Measurements from ENCODE around the gene BTBD17.

The BTBD17 gene

DNA sequence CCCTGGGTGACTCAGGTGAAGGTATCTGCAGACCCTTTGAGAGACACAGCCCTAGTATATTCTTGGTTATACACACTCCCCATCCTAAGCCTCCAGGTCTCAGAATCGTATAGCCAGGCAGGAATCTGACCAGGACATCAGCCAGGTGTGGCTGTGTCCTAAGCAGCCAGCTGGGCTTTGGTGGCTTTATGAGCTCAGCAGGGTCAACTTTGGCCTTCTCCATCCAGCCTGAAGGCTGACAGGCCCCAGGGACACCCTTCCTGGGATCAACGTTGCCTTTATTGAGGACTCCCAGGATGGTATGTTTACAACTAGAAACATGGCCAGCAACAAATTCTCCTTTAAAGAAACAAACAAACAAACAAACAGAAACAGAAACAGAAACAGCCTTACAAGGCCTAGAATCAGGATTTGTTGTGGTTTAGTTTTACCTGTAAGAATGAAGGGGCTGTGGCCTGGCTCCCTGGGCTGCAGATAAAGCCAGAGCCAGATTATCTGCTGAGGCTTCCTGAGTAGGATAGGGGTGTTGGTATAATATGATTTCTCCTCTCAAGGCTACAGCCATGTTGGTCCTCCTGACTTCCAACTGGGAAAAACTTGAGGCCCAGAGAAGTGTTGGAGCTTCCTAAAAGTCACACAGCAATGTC, 27.2 kb downstream of the BTBD17 start:
- ATAC-seq (replicated peaks): no peak
- Mint-ChIP-seq H3K27ac (no peak overlapping the region), H3K4me3 (no peak overlapping the region), H3K27me3 (no peaks in the 10 kb centered on the region), H3K36me3 (ENCODE audit: insufficient read depth) (peaks cover 6% of the 10 kb centered on the region), H3K9me3 (no peaks in the 10 kb centered on the region), H3K4me1 (ENCODE audit: low read depth in 2 of 2) (peaks cover under 1 to 3% of the 10 kb centered on the region in 2 donors)
- no peak for DNase-seq

- Mint-ChIP-seq H3K36me3 (ENCODE audit: insufficient read depth) (peaks cover 6% of the 10 kb centered on the region), H3K4me3 (no peak overlapping the region), H3K4me1 (ENCODE audit: low read depth in 2 of 2) (peaks cover 12 to 15% of the 10 kb centered on the region in 2 donors), H3K27ac (peak overlapping the region in 1 of 2 donors; percentile 59), H3K27me3 (no peaks in the 10 kb centered on the region), H3K9me3 (no peaks in the 10 kb centered on the region)
- no peak for DNase-seq
- ATAC-seq (replicated peaks): no peak
Observed at GRCh38 chr17:74332763-74333283, 28.8 kb downstream of the BTBD17 start.

- no peak overlapping the region for H3K4me3 Mint-ChIP-seq
- H3K27ac Mint-ChIP-seq: peak overlapping the region; percentile 44 to 59
- H3K36me3 Mint-ChIP-seq (ENCODE audit: insufficient read depth): peaks cover 6% of the 10 kb centered on the region
- H3K9me3 Mint-ChIP-seq: no peaks in the 10 kb centered on the region
- DNase-seq: no peak
- no peaks in the 10 kb centered on the region for H3K27me3 Mint-ChIP-seq
- peaks cover 12 to 17% of the 10 kb centered on the region in 2 donors for H3K4me1 Mint-ChIP-seq (ENCODE audit: low read depth in 2 of 2)
- ATAC-seq (replicated peaks): no peak
Observed at GRCh38 chr17:74332017-74332650, 29.5 kb downstream of the BTBD17 start.

DNA sequence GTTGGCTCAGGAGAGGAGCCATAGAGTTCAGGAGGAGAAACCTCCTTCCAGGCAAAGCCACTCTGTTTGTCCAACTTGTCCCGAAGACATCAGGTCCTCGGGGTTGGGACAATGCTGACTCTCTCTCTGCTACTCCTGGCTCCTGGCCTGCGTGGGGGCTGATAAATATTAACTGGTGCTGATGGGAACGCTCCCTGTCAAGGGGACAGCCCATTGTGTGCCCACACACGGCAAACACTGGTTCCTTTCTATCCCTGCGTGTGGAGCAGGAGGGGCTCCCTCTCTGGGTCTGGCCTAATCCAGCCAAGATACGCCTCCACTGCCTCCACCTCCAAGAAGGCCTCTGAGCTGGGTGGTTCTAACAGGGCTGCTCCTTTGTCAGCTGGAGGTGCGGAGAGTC, 31.2 kb downstream of the BTBD17 start:
- Mint-ChIP-seq H3K4me3 (no peak overlapping the region), H3K27me3 (no peaks in the 10 kb centered on the region), H3K27ac (no peak overlapping the region), H3K36me3 (ENCODE audit: insufficient read depth) (peaks cover 6% of the 10 kb centered on the region), H3K4me1 (ENCODE audit: low read depth in 2 of 2) (peaks cover 17 to 23% of the 10 kb centered on the region in 2 donors), H3K9me3 (no peaks in the 10 kb centered on the region)
- ATAC-seq (replicated peaks) (no peak), DNase-seq (no peak)

- H3K27me3 Mint-ChIP-seq: no peaks in the 10 kb centered on the region
- no peak for ATAC-seq (replicated peaks)
Observed at GRCh38 chr17:74329378-74329777, 32.3 kb downstream of the BTBD17 start.

GRCh38 chr17:74328487-74328886, 33.2 kb downstream of the BTBD17 start:
- ATAC-seq (replicated peaks): no peak
- Mint-ChIP-seq H3K27ac (peak overlapping the region in 1 of 2 donors; percentile 86), H3K9me3 (no peaks in the 10 kb centered on the region), H3K36me3 (ENCODE audit: insufficient read depth) (peaks cover 6% of the 10 kb centered on the region), H3K4me1 (ENCODE audit: low read depth in 2 of 2) (peaks cover 17 to 23% of the 10 kb centered on the region in 2 donors), H3K27me3 (no peaks in the 10 kb centered on the region), H3K4me3 (peak overlapping the region; percentile 17 to 60)
- DNase-seq: no peak

More at GRCh38 chr17:74329378-74329777, 32.3 kb downstream of the BTBD17 start:
- Mint-ChIP-seq H3K27ac (peak overlapping the region; percentile 39 to 86), H3K4me1 (ENCODE audit: low read depth in 2 of 2) (peaks cover 17 to 23% of the 10 kb centered on the region in 2 donors), H3K36me3 (ENCODE audit: insufficient read depth) (peaks cover 6% of the 10 kb centered on the region), H3K9me3 (no peaks in the 10 kb centered on the region), H3K4me3 (peak overlapping the region; percentile 17 to 60)
- DNase-seq: no peak

DNA sequence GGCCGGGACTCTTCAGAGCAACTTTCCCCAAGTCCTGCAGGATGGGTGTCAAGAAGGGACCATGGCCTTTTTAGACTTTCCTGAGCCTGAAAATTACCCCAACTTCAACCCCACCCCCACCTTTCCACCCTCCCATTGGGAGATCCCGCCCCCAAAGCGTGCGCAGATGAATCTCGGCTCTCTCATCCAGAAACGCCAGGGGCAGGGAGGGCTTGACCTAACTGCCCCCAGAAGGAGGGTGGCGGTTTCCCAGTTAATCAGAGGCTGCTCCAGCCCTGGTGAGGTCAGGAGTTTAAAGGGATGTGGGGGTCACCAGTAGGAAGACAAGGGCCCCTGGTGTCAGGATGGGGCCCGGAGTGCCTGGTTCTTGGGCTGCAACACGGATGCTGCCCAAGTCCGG, 35.2 kb downstream of the BTBD17 start:
- H3K4me3 Mint-ChIP-seq: peak overlapping the region; percentile 68 to 75
- peak overlapping the region; percentile 21 to 76 for H3K27ac Mint-ChIP-seq
- H3K27me3 Mint-ChIP-seq: no peaks in the 10 kb centered on the region
- DNase-seq (no peak), ATAC-seq (replicated peaks) (no peak)
- H3K4me1 Mint-ChIP-seq (ENCODE audit: low read depth in 2 of 2): peaks cover 17 to 23% of the 10 kb centered on the region in 2 donors
- peaks cover 6% of the 10 kb centered on the region for H3K36me3 Mint-ChIP-seq (ENCODE audit: insufficient read depth)
- H3K9me3 Mint-ChIP-seq: no peaks in the 10 kb centered on the region

- Mint-ChIP-seq H3K27ac (peak within 1 kb of the TSS; percentile 21 to 76), H3K4me1 (ENCODE audit: low read depth in 2 of 2) (peaks cover 17 to 23% of the 10 kb centered on the region in 2 donors), H3K4me3 (peak within 1 kb of the TSS; percentile 68 to 75), H3K9me3 (no peaks in the 10 kb centered on the region), H3K27me3 (no peaks in the 10 kb centered on the region), H3K36me3 (ENCODE audit: insufficient read depth) (peaks cover 5% of the 10 kb centered on the region)
- ATAC-seq (replicated peaks) (peak; percentile 89), DNase-seq (peak; percentile 48 to 54 (median 48))
Observed at GRCh38 chr17:74325743-74326379, 35.8 kb downstream of the BTBD17 start, which contains the start of gene KIF19. TSS of gene KIF19 (plus strand) at chr17:74326226. CDS start at chr17:74326350, 124 bp downstream.

DNA sequence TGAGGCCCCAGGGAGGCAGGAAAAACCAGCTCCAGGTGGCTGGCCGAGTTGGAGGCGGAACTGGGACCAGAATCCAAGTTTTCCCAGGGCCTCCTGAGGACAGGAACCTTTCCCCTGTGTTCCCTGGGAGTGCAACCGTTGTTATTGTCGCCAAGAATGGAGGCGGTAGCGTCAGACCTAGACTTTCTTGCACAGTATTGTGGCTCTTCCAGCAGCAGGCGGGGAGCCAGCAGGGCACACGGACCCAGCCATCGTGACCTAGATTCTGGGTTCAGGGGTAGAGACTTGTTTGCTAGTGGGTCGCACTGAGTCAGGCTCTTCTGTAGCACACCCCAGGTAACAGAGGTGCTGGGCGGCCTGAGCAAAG, 36.3 kb downstream of the BTBD17 start:
- Mint-ChIP-seq H3K36me3 (ENCODE audit: insufficient read depth) (peaks cover under 1% of the 10 kb centered on the region), H3K27me3 (no peaks in the 10 kb centered on the region), H3K4me1 (ENCODE audit: low read depth in 2 of 2) (peaks cover 17 to 23% of the 10 kb centered on the region in 2 donors), H3K27ac (peak overlapping the region in 1 of 2 donors; percentile 30), H3K9me3 (no peaks in the 10 kb centered on the region), H3K4me3 (peak overlapping the region; percentile 63 to 65)
- DNase-seq (peak in 1 of 3 experiments; percentile 8), ATAC-seq (replicated peaks) (peak; percentile 67)

- H3K4me3 Mint-ChIP-seq: peak overlapping the region; percentile 63 to 65
Observed at GRCh38 chr17:74324521-74324920, 37.1 kb downstream of the BTBD17 start.

DNA sequence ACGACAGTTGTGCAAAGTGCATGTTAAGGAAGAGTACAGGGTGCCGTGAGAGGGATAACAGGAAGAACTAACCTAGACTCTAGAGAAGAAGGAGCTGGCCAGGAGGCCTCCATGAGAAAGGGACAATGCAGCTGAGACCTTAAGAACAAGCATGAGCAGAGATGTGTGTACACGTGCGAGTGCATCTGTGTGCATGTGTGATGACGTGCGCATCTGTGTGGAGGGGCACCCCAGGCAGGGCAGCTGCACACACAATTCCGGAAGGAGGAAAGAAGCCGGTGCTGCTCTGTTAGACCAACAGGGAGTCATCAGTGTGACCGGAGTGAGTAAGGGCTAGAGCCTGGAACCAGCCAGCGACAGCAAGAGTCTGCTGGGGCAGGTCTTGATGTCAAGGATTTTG, 43.3 kb downstream of the BTBD17 start:
- Mint-ChIP-seq H3K27ac (no peak overlapping the region), H3K36me3 (ENCODE audit: insufficient read depth) (peaks cover 3% of the 10 kb centered on the region), H3K4me3 (no peak overlapping the region), H3K9me3 (no peaks in the 10 kb centered on the region), H3K27me3 (no peaks in the 10 kb centered on the region), H3K4me1 (ENCODE audit: low read depth in 2 of 2) (no peaks in the 10 kb centered on the region)
- no peak for DNase-seq
- ATAC-seq (replicated peaks): no peak

More at GRCh38 chr17:74324521-74324920, 37.1 kb downstream of the BTBD17 start:
- DNase-seq: no peak
- H3K9me3 Mint-ChIP-seq: no peaks in the 10 kb centered on the region
- peaks cover 16 to 20% of the 10 kb centered on the region in 2 donors for H3K4me1 Mint-ChIP-seq (ENCODE audit: low read depth in 2 of 2)
- no peak for ATAC-seq (replicated peaks)
- no peak overlapping the region for H3K27ac Mint-ChIP-seq
- no peaks in the 10 kb centered on the region for H3K36me3 Mint-ChIP-seq (ENCODE audit: insufficient read depth)
- H3K27me3 Mint-ChIP-seq: no peaks in the 10 kb centered on the region

DNA sequence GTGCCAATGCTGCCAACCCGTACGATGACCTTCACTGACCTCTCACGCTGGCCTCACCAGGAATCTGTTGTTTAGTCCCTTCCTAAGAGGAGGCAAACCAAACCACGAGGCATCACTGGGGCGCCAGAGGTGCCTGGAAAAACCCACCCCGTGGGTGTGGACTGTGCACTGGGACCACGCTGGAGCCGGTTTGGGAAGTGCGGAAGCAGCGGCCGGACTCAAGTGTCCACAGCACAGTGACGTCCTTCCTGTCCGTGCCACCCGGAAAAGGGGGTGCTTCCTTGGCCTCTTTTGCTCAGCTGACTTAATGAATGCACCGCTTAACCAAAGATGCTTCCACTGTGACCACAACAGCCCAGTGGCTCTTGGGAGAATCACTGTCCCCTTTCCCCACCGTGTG, 44.6 kb downstream of the BTBD17 start:
- Mint-ChIP-seq H3K4me3 (no peak overlapping the region), H3K36me3 (ENCODE audit: insufficient read depth) (peaks cover 3% of the 10 kb centered on the region), H3K27me3 (no peaks in the 10 kb centered on the region), H3K27ac (no peak overlapping the region), H3K4me1 (ENCODE audit: low read depth in 2 of 2) (no peaks in the 10 kb centered on the region), H3K9me3 (no peaks in the 10 kb centered on the region)
- no peak for DNase-seq
- no peak for ATAC-seq (replicated peaks)

DNA sequence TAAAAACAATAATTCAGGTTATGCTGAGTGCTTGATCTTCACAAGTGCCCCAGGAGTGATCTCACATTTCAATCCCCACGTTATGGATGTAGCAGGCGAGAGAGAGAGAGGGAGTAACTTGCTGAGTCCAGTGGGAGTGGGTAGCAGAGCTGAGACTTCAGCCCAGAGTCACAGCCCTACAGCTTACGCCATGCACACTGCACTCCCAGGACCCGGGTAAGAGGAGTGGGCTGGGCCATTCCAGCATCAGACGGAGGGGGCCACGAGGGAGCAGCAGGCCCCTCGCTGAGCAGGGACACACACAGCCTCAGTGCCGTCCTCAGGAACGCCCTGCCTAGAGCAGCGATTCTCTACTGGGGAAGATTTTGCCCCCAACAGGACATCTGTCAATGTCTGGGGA, 45.4 kb downstream of the BTBD17 start:
- no peak for ATAC-seq (replicated peaks)
- Mint-ChIP-seq H3K36me3 (ENCODE audit: insufficient read depth) (peaks cover 3% of the 10 kb centered on the region), H3K4me1 (ENCODE audit: low read depth in 2 of 2) (no peaks in the 10 kb centered on the region), H3K9me3 (no peaks in the 10 kb centered on the region), H3K27ac (no peak overlapping the region), H3K27me3 (no peaks in the 10 kb centered on the region), H3K4me3 (no peak overlapping the region)
- no peak for DNase-seq
